Esophagus squamous epithelium (tissue), 4 donors: ENCODE measurements around the gene SH3RF2.

Source experiments
- CTCF ChIP-seq, 6 experiments: fragments of 450-650 bp in 4 of 6; fragments of 200-600 bp in 2 of 6; sonication (generic) in 2 of 6; IDR thresholded peaks; one replicate each; pipeline ENCODE4 v1.5.1; 2016 to 2019; ENCODE audit warnings: antibody characterized with exemption in 6 of 6, mild to moderate bottlenecking in 4 of 6, moderate library complexity in 4 of 6
- POLR2A ChIP-seq, 4 donors: fragments of 450-650 bp; IDR thresholded peaks; one replicate each; pipeline ENCODE4 v1.6.1; 2017; ENCODE audit warnings: antibody characterized with exemption in 4 of 4, mild to moderate bottlenecking in 4 of 4, moderate library complexity in 3 of 4

- TF ChIP-seq CTCF (IDR thresholded peaks at IDR 0.05) = no peak
- TF ChIP-seq POLR2A (IDR thresholded peaks at IDR 0.05) = no peak
Measured at GRCh38 chr5:145931718-145932117, 4.7 kb upstream of the SH3RF2 start.
